ENCODE measurements around the gene SLC5A10. TPM values are rescaled to one million over a fixed set of nuclear protein-coding genes. Genes with fewer than 3 reads are reported as not detected.

Gene SLC5A10
- total RNA-seq, 2 experiments from 2014 or later, result not detected

GRCh38 chr17:18978655-18979054 is 26.7 kb downstream of the SLC5A10 start:
- H3K36me3 ChIP-seq (ENCODE audit: insufficient read depth, low read length), result peaks cover 26% of the 10 kb centered on the region
- H3K4me1 Mint-ChIP-seq (ENCODE audit: low read depth), result no peaks in the 10 kb centered on the region
- H3K9me3 Mint-ChIP-seq, result no peaks in the 10 kb centered on the region
- H3K4me3 ChIP-seq (ENCODE audit: low read length), result no peak overlapping the region
- H3K36me3 Mint-ChIP-seq (ENCODE audit: low read depth), result peaks cover 17% of the 10 kb centered on the region
- intact Hi-C loops (cut with DNase I, micrococcal nuclease), result no loop called here
- DNase-seq (no peak), ATAC-seq (ENCODE audit: poor library complexity) (no peak)
- H3K27me3 Mint-ChIP-seq, result no peaks in the 10 kb centered on the region
- ChIA-PET CTCF (no interaction called here), POLR2A (no interaction called here)
- no peak for TF ChIP-seq CTCF (IDR thresholded peaks at IDR 0.05)
- no peak overlapping the region for H3K27ac Mint-ChIP-seq
- no peak overlapping the region for H3K27ac ChIP-seq (ENCODE audit: low read depth in 1 of 2, low read length in 2 of 2)
- H3K27me3 ChIP-seq (ENCODE audit: control insufficient read depth in 1 of 2, insufficient read depth in 2 of 2, low read length in 2 of 2), result no peaks in the 10 kb centered on the region
- no peaks in the 10 kb centered on the region for H3K4me1 ChIP-seq (ENCODE audit: insufficient read depth, low read length)
- no peaks in the 10 kb centered on the region for H3K9me3 ChIP-seq (ENCODE audit: control insufficient read depth in 1 of 2, insufficient read depth in 1 of 2, low read length in 2 of 2)
- no peak overlapping the region for H3K4me3 Mint-ChIP-seq

DNA sequence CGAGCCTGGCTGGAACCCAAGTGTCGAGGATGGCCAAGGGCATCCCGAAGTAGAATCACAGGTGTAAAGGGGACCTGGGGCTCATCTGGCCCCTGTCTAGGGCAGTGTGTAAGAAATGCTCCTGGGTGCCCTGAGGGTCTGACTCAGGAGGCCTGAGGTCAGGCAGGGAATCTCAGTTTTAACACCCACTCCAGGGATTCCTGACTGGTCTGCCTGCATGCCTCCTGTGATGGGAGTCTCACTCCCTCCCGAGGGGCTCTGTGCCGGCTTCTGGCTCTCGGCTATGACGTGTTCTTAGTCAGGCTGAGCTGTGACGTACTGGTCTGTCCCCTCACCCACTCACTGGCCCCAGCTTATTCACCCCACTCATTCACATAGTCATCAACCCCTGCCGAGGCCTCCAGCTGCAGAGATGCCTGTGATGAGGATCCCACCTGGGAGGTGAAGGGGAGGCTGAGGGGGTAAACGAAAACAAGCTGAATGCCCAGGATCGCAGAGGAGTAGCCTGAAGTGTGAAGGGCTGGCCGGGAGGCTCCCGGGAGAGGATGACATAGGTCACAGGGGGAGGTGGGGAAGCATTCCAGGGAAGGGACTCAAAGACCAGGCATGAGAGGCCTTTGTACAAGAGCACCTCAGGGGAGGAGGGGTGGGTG is 28.8 kb downstream of the SLC5A10 start:
- no peaks in the 10 kb centered on the region for H3K4me1 ChIP-seq (ENCODE audit: insufficient read depth, low read length)
- no peak for ATAC-seq (ENCODE audit: poor library complexity)
- peaks cover 17% of the 10 kb centered on the region for H3K36me3 Mint-ChIP-seq (ENCODE audit: low read depth)
- no peaks in the 10 kb centered on the region for H3K27me3 Mint-ChIP-seq
- no peak for DNase-seq
- H3K27ac Mint-ChIP-seq, result no peak overlapping the region
- no peak overlapping the region for H3K27ac ChIP-seq (ENCODE audit: low read depth in 1 of 2, low read length in 2 of 2)
- no peaks in the 10 kb centered on the region for H3K4me1 Mint-ChIP-seq (ENCODE audit: low read depth)
- no peak overlapping the region for H3K4me3 Mint-ChIP-seq
- POLR2A ChIA-PET, result no interaction called here
- H3K9me3 ChIP-seq (ENCODE audit: control insufficient read depth in 1 of 2, insufficient read depth in 1 of 2, low read length in 2 of 2), result no peaks in the 10 kb centered on the region
- CTCF ChIA-PET, result interaction anchor here (1.6 kb wide), 1 partner anchor 20 kb away, joined by 4 read pairs; no protein-coding TSS in a partner anchor
- no peak for TF ChIP-seq CTCF (IDR thresholded peaks at IDR 0.05)
- H3K27me3 ChIP-seq (ENCODE audit: control insufficient read depth in 1 of 2, insufficient read depth in 2 of 2, low read length in 2 of 2), result no peaks in the 10 kb centered on the region
- no peaks in the 10 kb centered on the region for H3K9me3 Mint-ChIP-seq
- no peak overlapping the region for H3K4me3 ChIP-seq (ENCODE audit: low read length)
- intact Hi-C loops (cut with DNase I, micrococcal nuclease), result no loop called here
- H3K36me3 ChIP-seq (ENCODE audit: insufficient read depth, low read length), result peaks cover 30% of the 10 kb centered on the region

DNA sequence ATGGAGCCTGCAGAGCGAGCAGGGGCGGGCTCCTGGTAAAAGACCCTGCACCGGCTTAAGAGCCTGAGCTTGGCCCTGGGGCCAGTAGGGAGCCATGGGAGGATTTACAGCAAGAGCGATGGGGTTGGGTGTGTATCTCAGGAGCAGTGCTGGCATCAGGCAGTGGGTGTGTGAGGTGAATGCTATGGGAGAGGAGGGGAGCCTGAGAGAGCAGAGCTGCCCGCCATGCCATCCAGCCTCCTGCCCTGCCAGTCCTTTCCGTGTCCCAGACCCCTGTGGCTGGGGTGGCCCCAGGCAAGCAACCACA is 29.3 kb downstream of the SLC5A10 start:
- ChIA-PET POLR2A (no interaction called here), CTCF (no interaction called here)
- no peaks in the 10 kb centered on the region for H3K9me3 ChIP-seq (ENCODE audit: control insufficient read depth in 1 of 2, insufficient read depth in 1 of 2, low read length in 2 of 2)
- H3K4me1 ChIP-seq (ENCODE audit: insufficient read depth, low read length), result no peaks in the 10 kb centered on the region
- no peak for ATAC-seq (ENCODE audit: poor library complexity)
- no peak overlapping the region for H3K27ac ChIP-seq (ENCODE audit: low read depth in 1 of 2, low read length in 2 of 2)
- H3K27me3 ChIP-seq (ENCODE audit: control insufficient read depth in 1 of 2, insufficient read depth in 2 of 2, low read length in 2 of 2), result no peaks in the 10 kb centered on the region
- H3K27me3 Mint-ChIP-seq, result no peaks in the 10 kb centered on the region
- no peaks in the 10 kb centered on the region for H3K9me3 Mint-ChIP-seq
- H3K4me3 ChIP-seq (ENCODE audit: low read length), result no peak overlapping the region
- H3K36me3 Mint-ChIP-seq (ENCODE audit: low read depth), result peaks cover 22% of the 10 kb centered on the region
- H3K4me1 Mint-ChIP-seq (ENCODE audit: low read depth), result no peaks in the 10 kb centered on the region
- no peak for DNase-seq
- no peak overlapping the region for H3K27ac Mint-ChIP-seq
- no peak overlapping the region for H3K4me3 Mint-ChIP-seq
- intact Hi-C loops (cut with DNase I, micrococcal nuclease), result no loop called here
- TF ChIP-seq CTCF (IDR thresholded peaks at IDR 0.05), result no peak
- peaks cover 34% of the 10 kb centered on the region for H3K36me3 ChIP-seq (ENCODE audit: insufficient read depth, low read length)
